ENCODE data around the gene UBE2D2. TPM values are rescaled to one million over a fixed set of nuclear protein-coding genes. Genes with fewer than 3 reads are reported as not detected.
"Not testable (repeated sequence)": the region's sequence is repeated elsewhere in the genome, so short reads cannot be mapped to it uniquely, and the experiment has no call there.

Gene UBE2D2
- total RNA-seq, 1 experiment from 2014 or later, result 115 TPM

- CTCF ChIA-PET; H3K4me2 ChIP-seq; BruUV-seq (replicated peaks); H3K27ac ChIP-seq; H3K4me1 ChIP-seq (replicated peaks; ENCODE audit: insufficient read depth); intact Hi-C loops (cut with micrococcal nuclease; ENCODE audit: unreplicated experiment); H3K27me3 ChIP-seq (ENCODE audit: insufficient read depth, low read depth); H4K20me1 ChIP-seq (ENCODE audit: insufficient read depth); H3K4me3 ChIP-seq; H3K79me2 ChIP-seq (ENCODE audit: low read depth); H2AFZ ChIP-seq; H3K9me3 ChIP-seq (ENCODE audit: insufficient read depth, low read depth); H3K9me2 ChIP-seq (ENCODE audit: insufficient read depth); DNase-seq; H3K36me3 ChIP-seq (ENCODE audit: low read depth); H3F3A ChIP-seq (ENCODE audit: insufficient read depth, low read depth): not testable (repeated sequence)
- POLR2A ChIA-PET (ENCODE audit: unreplicated experiment), result interaction anchor here (0.6 to 0.7 kb wide), 2 partner anchors 23 to 74 kb away, joined by 8 to 9 read pairs; no protein-coding TSS in a partner anchor
Observed at GRCh38 chr5:139530079-139530478, 31.1 kb upstream of the UBE2D2 start.

GRCh38 chr5:139531772-139532169 is 29.4 kb upstream of the UBE2D2 start:
- ChIA-PET CTCF (interaction anchor here (0.9 kb wide), 1 partner anchor 74 kb away, joined by 3 read pairs; no protein-coding TSS in a partner anchor), POLR2A (ENCODE audit: unreplicated experiment) (interaction anchor here (0.6 kb wide), 1 partner anchor 658 kb away, joined by 3 read pairs; no protein-coding TSS in a partner anchor)
- no peaks in the 10 kb centered on the region for H3K36me3 ChIP-seq (ENCODE audit: low read depth)
- no peaks in the 10 kb centered on the region for H3K79me2 ChIP-seq (ENCODE audit: low read depth)
- no peak overlapping the region for H2AFZ ChIP-seq
- H3K9me3 ChIP-seq (ENCODE audit: insufficient read depth, low read depth), result no peaks in the 10 kb centered on the region
- no TSS peak for BruUV-seq (replicated peaks)
- H4K20me1 ChIP-seq (ENCODE audit: insufficient read depth), result no peaks in the 10 kb centered on the region
- H3K9me2 ChIP-seq (ENCODE audit: insufficient read depth), result no peaks in the 10 kb centered on the region
- H3F3A ChIP-seq (ENCODE audit: insufficient read depth, low read depth), result no peaks in the 10 kb centered on the region
- H3K4me2 ChIP-seq, result no peak overlapping the region
- H3K27me3 ChIP-seq (ENCODE audit: insufficient read depth, low read depth), result no peaks in the 10 kb centered on the region
- intact Hi-C loops (cut with micrococcal nuclease; ENCODE audit: unreplicated experiment), result no loop called here
- H3K4me3 ChIP-seq, result no peak overlapping the region
- H3K4me1 ChIP-seq (replicated peaks; ENCODE audit: insufficient read depth), result no peaks in the 10 kb centered on the region
- DNase-seq, result no peak
- no peak for TF ChIP-seq EZH2 (IDR thresholded peaks at IDR 0.05; ENCODE audit: low read depth)
- TF ChIP-seq, protein P1, sequence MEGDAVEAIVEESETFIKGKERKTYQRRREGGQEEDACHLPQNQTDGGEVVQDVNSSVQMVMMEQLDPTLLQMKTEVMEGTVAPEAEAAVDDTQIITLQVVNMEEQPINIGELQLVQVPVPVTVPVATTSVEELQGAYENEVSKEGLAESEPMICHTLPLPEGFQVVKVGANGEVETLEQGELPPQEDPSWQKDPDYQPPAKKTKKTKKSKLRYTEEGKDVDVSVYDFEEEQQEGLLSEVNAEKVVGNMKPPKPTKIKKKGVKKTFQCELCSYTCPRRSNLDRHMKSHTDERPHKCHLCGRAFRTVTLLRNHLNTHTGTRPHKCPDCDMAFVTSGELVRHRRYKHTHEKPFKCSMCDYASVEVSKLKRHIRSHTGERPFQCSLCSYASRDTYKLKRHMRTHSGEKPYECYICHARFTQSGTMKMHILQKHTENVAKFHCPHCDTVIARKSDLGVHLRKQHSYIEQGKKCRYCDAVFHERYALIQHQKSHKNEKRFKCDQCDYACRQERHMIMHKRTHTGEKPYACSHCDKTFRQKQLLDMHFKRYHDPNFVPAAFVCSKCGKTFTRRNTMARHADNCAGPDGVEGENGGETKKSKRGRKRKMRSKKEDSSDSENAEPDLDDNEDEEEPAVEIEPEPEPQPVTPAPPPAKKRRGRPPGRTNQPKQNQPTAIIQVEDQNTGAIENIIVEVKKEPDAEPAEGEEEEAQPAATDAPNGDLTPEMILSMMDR (conservative IDR thresholded peaks at IDR 0.05), result no peak
- H3K27ac ChIP-seq, result no peak overlapping the region

- Histone ChIP-seq H3K4me2 (no peak overlapping the region), H2AFZ (no peak overlapping the region), H3K4me3 (no peak overlapping the region), H3K9me3 (ENCODE audit: insufficient read depth, low read depth) (no peaks in the 10 kb centered on the region), H3K27me3 (ENCODE audit: insufficient read depth, low read depth) (no peaks in the 10 kb centered on the region), H3K27ac (no peak overlapping the region), H3F3A (ENCODE audit: insufficient read depth, low read depth) (no peaks in the 10 kb centered on the region; the same call in 1 of the 2 replicates), H3K9me2 (ENCODE audit: insufficient read depth) (no peaks in the 10 kb centered on the region), H3K79me2 (ENCODE audit: low read depth) (no peaks in the 10 kb centered on the region), H4K20me1 (ENCODE audit: insufficient read depth) (no peaks in the 10 kb centered on the region), H3K36me3 (ENCODE audit: low read depth) (no peaks in the 10 kb centered on the region), H3K4me1 (replicated peaks; ENCODE audit: insufficient read depth) (no peaks in the 10 kb centered on the region)
- ChIA-PET CTCF (no interaction called here), POLR2A (ENCODE audit: unreplicated experiment) (no interaction called here)
- intact Hi-C loops (cut with micrococcal nuclease; ENCODE audit: unreplicated experiment), result no loop called here
- TF ChIP-seq, protein P1 (conservative IDR thresholded peaks at IDR 0.05), result no peak
- TF ChIP-seq EZH2 (IDR thresholded peaks at IDR 0.05; ENCODE audit: low read depth), result no peak
- no TSS peak for BruUV-seq (replicated peaks)
- DNase-seq, result no peak
Observed at GRCh38 chr5:139543423-139543991, 17.6 kb upstream of the UBE2D2 start.

GRCh38 chr5:139546593-139546992 is 14.5 kb upstream of the UBE2D2 start:
- POLR2A ChIA-PET (ENCODE audit: unreplicated experiment); H3K9me2 ChIP-seq (ENCODE audit: insufficient read depth); H3K27me3 ChIP-seq (ENCODE audit: insufficient read depth, low read depth); H3K9me3 ChIP-seq (ENCODE audit: insufficient read depth, low read depth); H3K4me2 ChIP-seq; H4K20me1 ChIP-seq (ENCODE audit: insufficient read depth); H2AFZ ChIP-seq; CTCF ChIA-PET; H3F3A ChIP-seq (ENCODE audit: insufficient read depth, low read depth); H3K36me3 ChIP-seq (ENCODE audit: low read depth); BruUV-seq (replicated peaks); H3K79me2 ChIP-seq (ENCODE audit: low read depth); H3K4me3 ChIP-seq; DNase-seq; H3K27ac ChIP-seq; H3K4me1 ChIP-seq (replicated peaks; ENCODE audit: insufficient read depth); intact Hi-C loops (cut with micrococcal nuclease; ENCODE audit: unreplicated experiment): not testable (repeated sequence)

Measured in PC-9 (cell line).